Natural killer cell (primary cell): ENCODE data around the gene RNF26. TPM values are rescaled to one million over a fixed set of nuclear protein-coding genes. Genes with fewer than 3 reads are reported as not detected.

ENCODE experiments used
- ATAC-seq, 3 donors: fragments of 150-1000 bp in 2 of 3; fragments of 200-7000 bp in 1 of 3; cut with Tn5 transposase; 1 replicate in 1 of 3; 2 replicates in 2 of 3; pipeline ENCODE4 v1.10.0; 2021; ENCODE audit warnings: mild to moderate bottlenecking in 2 of 3, moderate library complexity in 2 of 3
- DNase-seq, 2 donors: peaks; one replicate each; pipeline versions ENCODE4 v3.0.0 to v3.0.0-alpha.2; 2013 to 2021; ENCODE audit warnings: mixed read lengths in 1 of 2
- H3K27ac ChIP-seq: one replicate; pipeline ENCODE4 v1.5.1; 2013; ENCODE audit warnings: mild to moderate bottlenecking, low read length
- H3K27me3 ChIP-seq: one replicate; pipeline ENCODE4 v1.6.1; 2013; ENCODE audit warnings: low read length; ENCODE audit not compliant: control insufficient read depth, insufficient read depth
- H3K36me3 ChIP-seq: one replicate; pipeline ENCODE4 v1.6.1; 2013; ENCODE audit warnings: low read length; ENCODE audit not compliant: control insufficient read depth, insufficient read depth
- H3K4me1 ChIP-seq: one replicate; pipeline ENCODE4 v1.6.1; 2013; ENCODE audit warnings: low read length; ENCODE audit not compliant: control insufficient read depth, insufficient read depth
- H3K4me3 ChIP-seq: one replicate; pipeline ENCODE4 v1.5.1; 2013; ENCODE audit warnings: low read length
- H3K9me3 ChIP-seq: one replicate; pipeline ENCODE4 v1.6.1; 2013; ENCODE audit warnings: low read length; ENCODE audit not compliant: control insufficient read depth, insufficient read depth
- H3K27ac Mint-ChIP-seq, 2 donors: one replicate each; pipeline ENCODE4 v1.8.0; 2022; ENCODE audit warnings: mild to moderate bottlenecking in 2 of 2, mixed read lengths in 2 of 2, moderate library complexity in 1 of 2
- H3K27me3 Mint-ChIP-seq, 2 donors: one replicate each; pipeline ENCODE4 v1.8.0; 2022; ENCODE audit warnings: low read depth in 2 of 2, mixed read lengths in 2 of 2
- H3K36me3 Mint-ChIP-seq: one replicate; pipeline ENCODE4 v1.8.0; 2022; ENCODE audit warnings: mixed read lengths
- H3K4me1 Mint-ChIP-seq, 2 donors: one replicate each; pipeline ENCODE4 v1.8.0; 2022; ENCODE audit warnings: mixed read lengths in 2 of 2
- H3K4me3 Mint-ChIP-seq: one replicate; pipeline ENCODE4 v1.8.0; 2022; ENCODE audit warnings: mild to moderate bottlenecking, moderate library complexity, mixed read lengths
- H3K9me3 Mint-ChIP-seq, 2 donors: one replicate each; pipeline ENCODE4 v1.8.0; 2022; ENCODE audit warnings: mixed read lengths in 2 of 2
- CTCF ChIP-seq: fragments of 200-600 bp; IDR thresholded peaks from one replicate; pipeline ENCODE4 v1.8.0; 2022; ENCODE audit warnings: antibody characterized with exemption
- WGBS: methylation state at CpG from one replicate; pipeline ENCODE4 v1.1.7; 2013; ENCODE audit warnings: missing lambda C conversion rate; ENCODE audit not compliant: insufficient coverage; 5-methylcytosine and 5-hydroxymethylcytosine counted together
- intact Hi-C: fragments of 100-400 bp; cut with micrococcal nuclease; formaldehyde crosslinking; loops from one replicate; pipeline ENCODE4 v1.14.2; 2022
- total RNA-seq, 4 donors: library from RNA; stranded (reverse); fragments of 120-200 nt in 1 of 4; gene quantifications; one replicate each; pipeline versions ENCODE4 v1.2.3 to v1.2.4, GENCODE V29; 2013 to 2022

The RNF26 gene
- total RNA-seq, 3 donors from 2014 or later (not counting 1 experiment from before 2014, with no cell fraction given) = 18.0 to 21.8 (median 18.1) TPM

- no peaks in the 10 kb centered on the region for H3K9me3 ChIP-seq
- ATAC-seq (no peak), DNase-seq (no peak)
- no peaks in the 10 kb centered on the region for H3K27me3 ChIP-seq
- no peak overlapping the region for H3K4me3 ChIP-seq
- intact Hi-C loops = no loop called here
- Mint-ChIP-seq H3K9me3 (no peaks in the 10 kb centered on the region), H3K4me1 (peaks cover 0 to 6% of the 10 kb centered on the region in 2 donors), H3K27ac (no peak overlapping the region), H3K27me3 (peaks cover 0 to 6% of the 10 kb centered on the region in 2 donors), H3K36me3 (no peaks in the 10 kb centered on the region), H3K4me3 (no peak overlapping the region)
- 95% methylated on average over 11 of the region's 11 CpGs for WGBS
- no peak overlapping the region for H3K27ac ChIP-seq
- TF ChIP-seq CTCF = no peak
- H3K36me3 ChIP-seq = no peaks in the 10 kb centered on the region
- H3K4me1 ChIP-seq = peaks cover 22% of the 10 kb centered on the region
Measured at GRCh38 chr11:119376197-119376847, 42.0 kb downstream of the RNF26 start.

DNA sequence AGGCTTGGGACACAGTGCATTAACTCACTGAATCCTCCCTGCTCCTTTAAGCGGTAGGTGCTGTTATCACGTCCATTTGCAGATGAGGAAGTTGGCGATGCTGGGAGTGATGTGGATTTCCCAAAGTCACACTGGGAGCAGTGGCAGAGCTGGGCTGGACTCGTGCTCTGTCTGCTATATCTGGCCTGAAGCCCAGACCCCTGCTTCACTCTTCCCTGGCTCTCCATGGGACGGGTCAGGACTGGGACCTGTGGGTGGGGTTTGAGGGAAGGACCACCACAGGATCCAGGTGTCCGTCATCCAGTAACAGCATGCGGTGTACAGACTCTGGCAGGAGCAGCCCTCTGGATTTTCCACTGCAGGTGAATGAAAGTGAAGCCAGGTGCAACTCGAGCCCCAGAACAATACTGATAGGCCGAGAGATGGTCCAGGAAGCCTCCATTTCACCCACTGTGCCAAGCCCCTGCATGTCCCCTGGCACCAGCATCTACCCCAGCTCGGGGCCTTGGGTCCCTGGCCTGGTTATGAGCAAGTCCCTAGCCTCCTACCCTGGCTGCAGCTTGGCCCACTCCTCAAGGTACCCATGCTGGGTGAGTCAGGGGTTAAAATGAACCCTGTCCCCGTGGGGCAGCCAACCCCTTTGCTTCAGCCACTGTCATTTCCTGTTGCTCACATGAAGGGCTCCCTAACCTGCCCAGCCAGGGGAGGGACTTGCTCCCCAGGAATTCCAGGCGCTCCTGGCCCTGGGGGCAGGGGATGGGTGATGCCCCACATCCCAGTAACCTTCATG is 43.0 kb downstream of the RNF26 start:
- no peak for DNase-seq
- intact Hi-C loops = no loop called here
- WGBS = 71% methylated on average over 12 of the region's 12 CpGs
- H3K27me3 ChIP-seq = no peaks in the 10 kb centered on the region
- H3K4me1 ChIP-seq = peaks cover 30% of the 10 kb centered on the region
- peaks cover 0 to 6% of the 10 kb centered on the region in 2 donors for H3K27me3 Mint-ChIP-seq
- H3K4me3 ChIP-seq = no peak overlapping the region
- peaks cover 0 to 6% of the 10 kb centered on the region in 2 donors for H3K4me1 Mint-ChIP-seq
- no peak for TF ChIP-seq CTCF
- ATAC-seq = no peak
- H3K9me3 ChIP-seq = no peaks in the 10 kb centered on the region
- no peaks in the 10 kb centered on the region for H3K36me3 ChIP-seq
- no peak overlapping the region for H3K4me3 Mint-ChIP-seq
- no peaks in the 10 kb centered on the region for H3K9me3 Mint-ChIP-seq
- no peak overlapping the region for H3K27ac Mint-ChIP-seq
- H3K36me3 Mint-ChIP-seq = no peaks in the 10 kb centered on the region
- no peak overlapping the region for H3K27ac ChIP-seq

GRCh38 chr11:119377961-119378667 is 43.8 kb downstream of the RNF26 start:
- no peak for TF ChIP-seq CTCF

More at GRCh38 chr11:119377961-119378667, 43.8 kb downstream of the RNF26 start:
- H3K9me3 ChIP-seq = no peaks in the 10 kb centered on the region
- no peak for ATAC-seq
- no peak overlapping the region for H3K4me3 ChIP-seq
- Mint-ChIP-seq H3K36me3 (no peaks in the 10 kb centered on the region), H3K4me1 (peaks cover 0 to 6% of the 10 kb centered on the region in 2 donors), H3K27me3 (peaks cover 0 to 6% of the 10 kb centered on the region in 2 donors), H3K27ac (peak overlapping the region in 1 of 2 donors; percentile 6), H3K4me3 (no peak overlapping the region), H3K9me3 (no peaks in the 10 kb centered on the region)
- no peaks in the 10 kb centered on the region for H3K36me3 ChIP-seq
- intact Hi-C loops = no loop called here
- H3K27me3 ChIP-seq = peaks cover 3% of the 10 kb centered on the region
- 69% methylated on average over 6 of the region's 6 CpGs for WGBS
- no peak for DNase-seq
- peaks cover 30% of the 10 kb centered on the region for H3K4me1 ChIP-seq
- H3K27ac ChIP-seq = no peak overlapping the region
